HG03280 (cell line): ENCODE data around the gene HDAC4.

ENCODE experiments used
- ATAC-seq: cut with Tn5 transposase; IDR thresholded peaks from one replicate; pipeline ENCODE4 v1.9.1; 2021; ENCODE audit warnings: mild to moderate bottlenecking, moderate library complexity; ENCODE audit not compliant: unreplicated experiment

HDAC4 gene

GRCh38 chr2:239260546-239261327, 140.1 kb downstream of the HDAC4 start:
- no peak for ATAC-seq

GRCh38 chr2:239259603-239260298, 141.1 kb downstream of the HDAC4 start:
- peak; percentile 54 for ATAC-seq

GRCh38 chr2:239259173-239259572, 141.6 kb downstream of the HDAC4 start:
- ATAC-seq, result peak; percentile 44

- no peak for ATAC-seq
These were observed 142.6 kb downstream of the HDAC4 start for GRCh38 chr2:239258248-239258647.

- no peak for ATAC-seq
These were observed 143.3 kb downstream of the HDAC4 start for GRCh38 chr2:239257511-239257937.

- ATAC-seq, result no peak
These were observed 144.5 kb downstream of the HDAC4 start for GRCh38 chr2:239256350-239256743.

- no peak for ATAC-seq
These were observed 145.0 kb downstream of the HDAC4 start for GRCh38 chr2:239255628-239256349.

- no peak for ATAC-seq
These were observed 145.6 kb downstream of the HDAC4 start for GRCh38 chr2:239255218-239255617.

GRCh38 chr2:239253701-239254436, 147.0 kb downstream of the HDAC4 start:
- peak; percentile 27 for ATAC-seq

- peak; percentile 83 for ATAC-seq
These were observed 147.6 kb downstream of the HDAC4 start for GRCh38 chr2:239253264-239253663.

GRCh38 chr2:239252801-239253200, 148.0 kb downstream of the HDAC4 start:
- peak; percentile 20 for ATAC-seq

GRCh38 chr2:239252393-239252792, 148.4 kb downstream of the HDAC4 start:
- no peak for ATAC-seq

GRCh38 chr2:239251971-239252370, 148.8 kb downstream of the HDAC4 start:
- ATAC-seq, result no peak

- ATAC-seq, result no peak
These were observed 150.4 kb downstream of the HDAC4 start for GRCh38 chr2:239250216-239251081.

GRCh38 chr2:239249776-239250175, 151.0 kb downstream of the HDAC4 start:
- no peak for ATAC-seq

GRCh38 chr2:239249048-239249447, 151.8 kb downstream of the HDAC4 start:
- no peak for ATAC-seq

- no peak for ATAC-seq
These were observed 153.2 kb downstream of the HDAC4 start for GRCh38 chr2:239247401-239248245.

GRCh38 chr2:239246723-239247122, 154.1 kb downstream of the HDAC4 start:
- no peak for ATAC-seq
